Right lobe of liver (tissue), 4 donors: Measurements from ENCODE around the gene UBN2.

Experiments used
- POLR2A ChIP-seq: fragments of 450-650 bp; IDR thresholded peaks from one replicate; pipeline ENCODE4 v1.6.1; 2017; ENCODE audit warnings: antibody characterized with exemption, mild to moderate bottlenecking
- TF ChIP-seq, protein P1 (sequence below), 4 donors: fragments of 200-600 bp in 3 of 4; fragments of 450-650 bp in 1 of 4; IDR thresholded peaks; one replicate each; pipeline versions ENCODE4 v1.5.1 to v1.8.0; 2016 to 2022; ENCODE audit warnings: antibody characterized with exemption in 4 of 4, mild to moderate bottlenecking in 2 of 4
- donor health status: DM: no; HTN: no; CAD: no.
- donor health status: DM: no; HTN: no; CAD: no.
- donor health status: DM: no; HTN: yes; CAD: no.

- TF ChIP-seq, protein P1, sequence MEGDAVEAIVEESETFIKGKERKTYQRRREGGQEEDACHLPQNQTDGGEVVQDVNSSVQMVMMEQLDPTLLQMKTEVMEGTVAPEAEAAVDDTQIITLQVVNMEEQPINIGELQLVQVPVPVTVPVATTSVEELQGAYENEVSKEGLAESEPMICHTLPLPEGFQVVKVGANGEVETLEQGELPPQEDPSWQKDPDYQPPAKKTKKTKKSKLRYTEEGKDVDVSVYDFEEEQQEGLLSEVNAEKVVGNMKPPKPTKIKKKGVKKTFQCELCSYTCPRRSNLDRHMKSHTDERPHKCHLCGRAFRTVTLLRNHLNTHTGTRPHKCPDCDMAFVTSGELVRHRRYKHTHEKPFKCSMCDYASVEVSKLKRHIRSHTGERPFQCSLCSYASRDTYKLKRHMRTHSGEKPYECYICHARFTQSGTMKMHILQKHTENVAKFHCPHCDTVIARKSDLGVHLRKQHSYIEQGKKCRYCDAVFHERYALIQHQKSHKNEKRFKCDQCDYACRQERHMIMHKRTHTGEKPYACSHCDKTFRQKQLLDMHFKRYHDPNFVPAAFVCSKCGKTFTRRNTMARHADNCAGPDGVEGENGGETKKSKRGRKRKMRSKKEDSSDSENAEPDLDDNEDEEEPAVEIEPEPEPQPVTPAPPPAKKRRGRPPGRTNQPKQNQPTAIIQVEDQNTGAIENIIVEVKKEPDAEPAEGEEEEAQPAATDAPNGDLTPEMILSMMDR (IDR thresholded peaks at IDR 0.05): no peak
- TF ChIP-seq POLR2A: no peak
Measured at GRCh38 chr7:139181404-139181803, 49.6 kb upstream of the UBN2 start.
